HL-60 (cell line): Measurements from ENCODE around the gene ROGDI.

Experiments
- CTCF ChIP-seq: IDR thresholded peaks from one replicate; pipeline ENCODE4 v1.5.1; 2011; ENCODE audit warnings: low read length, control low read depth, inconsistent platforms; ENCODE audit not compliant: insufficient read depth
- REST ChIP-seq: IDR thresholded peaks from 2 replicates; pipeline ENCODE4 v1.6.1; 2012; ENCODE audit warnings: low read depth; ENCODE audit not compliant: insufficient replicate concordance
- SPI1 ChIP-seq: IDR thresholded peaks from 2 replicates; pipeline ENCODE4 v1.6.1; 2012; ENCODE audit warnings: low read depth, mild to moderate bottlenecking, borderline replicate concordance

- TF ChIP-seq CTCF, result no peak
- TF ChIP-seq SPI1, result no peak
- TF ChIP-seq REST, result no peak
Measured at GRCh38 chr16:4746991-4747574, 55.4 kb downstream of the ROGDI start.
